ENCODE results near the gene EGLN3.

The EGLN3 gene

GRCh38 chr14:33941718-33942117 lies 9.2 kb downstream of the EGLN3 start:
- Mint-ChIP-seq H3K27me3 (no peaks in the 10 kb centered on the region), H3K36me3 (ENCODE audit: insufficient read depth) (no peaks in the 10 kb centered on the region), H3K4me3 (no peak overlapping the region), H3K4me1 (no peaks in the 10 kb centered on the region), H3K9me3 (no peaks in the 10 kb centered on the region), H3K27ac (ENCODE audit: low read depth) (no peak overlapping the region)
- no peak for ATAC-seq (replicated peaks; ENCODE audit: extremely low read depth, poor library complexity, severe bottlenecking)
- DNase-seq (ENCODE audit: low spot score in 2 of 2), result no peak

DNA sequence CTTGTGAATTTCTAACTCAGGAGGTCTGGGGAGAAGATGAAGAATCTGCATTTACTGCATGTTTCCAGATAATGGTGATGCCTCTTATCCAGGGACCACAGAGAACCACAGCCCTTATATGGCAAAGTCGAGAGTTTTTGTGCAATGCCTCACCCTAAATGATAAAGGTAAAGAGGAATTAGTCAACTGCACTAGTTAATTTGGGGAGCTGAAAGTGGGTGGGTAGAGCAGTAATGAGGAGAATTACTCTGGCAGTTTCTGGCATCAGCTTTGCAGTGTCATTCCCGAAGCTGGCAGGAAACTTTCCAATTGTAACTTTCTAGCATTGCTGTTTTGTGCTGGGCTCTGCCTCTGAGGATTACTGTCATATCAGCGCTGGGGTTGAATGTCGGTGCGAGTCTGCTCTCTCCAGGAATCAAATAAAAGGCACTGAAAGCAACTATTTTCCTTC lies 10.3 kb downstream of the EGLN3 start:
- Mint-ChIP-seq H3K4me3 (no peak overlapping the region), H3K36me3 (ENCODE audit: insufficient read depth) (no peaks in the 10 kb centered on the region), H3K9me3 (no peaks in the 10 kb centered on the region), H3K4me1 (no peaks in the 10 kb centered on the region), H3K27ac (ENCODE audit: low read depth) (no peak overlapping the region), H3K27me3 (no peaks in the 10 kb centered on the region)
- DNase-seq (ENCODE audit: low spot score in 2 of 2), result no peak
- ATAC-seq (replicated peaks; ENCODE audit: extremely low read depth, poor library complexity, severe bottlenecking), result no peak

DNA sequence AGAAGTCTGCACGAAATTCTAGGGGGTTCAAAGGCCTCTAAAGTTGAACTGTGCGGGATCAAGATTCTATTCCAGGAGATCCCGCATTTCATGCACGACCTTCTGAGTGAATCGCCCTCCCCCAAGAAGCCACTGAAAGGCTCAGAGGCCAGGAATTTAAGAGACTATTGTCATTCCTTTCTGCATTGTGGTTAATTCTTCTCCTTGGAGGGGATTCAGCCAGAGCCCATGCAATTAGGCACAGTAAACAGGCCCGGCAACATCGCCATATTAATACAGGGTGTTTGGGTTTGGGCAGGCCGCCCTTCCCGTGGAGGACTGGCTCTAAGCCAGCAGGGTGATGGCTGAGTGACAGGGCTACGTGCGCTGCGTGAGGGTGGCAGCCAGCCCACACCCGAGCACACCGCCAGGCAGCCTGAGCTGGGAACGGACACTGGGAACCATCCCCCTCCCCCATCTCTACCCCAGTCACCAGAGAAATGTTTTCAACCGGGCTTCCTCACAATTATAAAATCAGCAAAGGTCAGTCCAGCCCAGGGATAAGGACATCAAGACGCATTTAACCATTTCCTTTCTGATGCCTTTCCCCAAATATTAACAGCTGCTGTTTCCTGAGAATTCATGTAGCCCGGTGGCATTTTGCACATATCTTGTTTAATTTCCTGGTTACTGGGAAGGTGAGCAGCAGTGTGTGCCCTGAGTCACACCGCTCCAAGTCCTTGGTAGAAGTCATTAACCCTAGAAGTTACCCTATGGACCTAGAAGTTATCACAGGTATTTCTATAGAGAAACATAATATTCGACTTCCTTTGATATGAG lies 12.5 kb downstream of the EGLN3 start:
- Mint-ChIP-seq H3K4me3 (no peak overlapping the region), H3K9me3 (no peaks in the 10 kb centered on the region), H3K27ac (ENCODE audit: low read depth) (no peak overlapping the region), H3K4me1 (no peaks in the 10 kb centered on the region), H3K36me3 (ENCODE audit: insufficient read depth) (no peaks in the 10 kb centered on the region), H3K27me3 (no peaks in the 10 kb centered on the region)
- DNase-seq (ENCODE audit: low spot score in 2 of 2) (no peak), ATAC-seq (replicated peaks; ENCODE audit: extremely low read depth, poor library complexity, severe bottlenecking) (no peak)

- Mint-ChIP-seq H3K4me3 (no peak overlapping the region), H3K36me3 (ENCODE audit: insufficient read depth) (no peaks in the 10 kb centered on the region), H3K27me3 (no peaks in the 10 kb centered on the region), H3K27ac (ENCODE audit: low read depth) (no peak overlapping the region), H3K4me1 (no peaks in the 10 kb centered on the region), H3K9me3 (no peaks in the 10 kb centered on the region)
- DNase-seq (ENCODE audit: low spot score in 2 of 2) (no peak), ATAC-seq (replicated peaks; ENCODE audit: extremely low read depth, poor library complexity, severe bottlenecking) (no peak)
Measured at GRCh38 chr14:33936391-33936790, 14.5 kb downstream of the EGLN3 start.

GRCh38 chr14:33934938-33935337 lies 15.9 kb downstream of the EGLN3 start:
- DNase-seq (ENCODE audit: low spot score in 2 of 2), result no peak
- Mint-ChIP-seq H3K4me1 (no peaks in the 10 kb centered on the region), H3K27me3 (no peaks in the 10 kb centered on the region), H3K4me3 (no peak overlapping the region), H3K27ac (ENCODE audit: low read depth) (no peak overlapping the region), H3K9me3 (peaks cover 1% of the 10 kb centered on the region), H3K36me3 (ENCODE audit: insufficient read depth) (peaks cover 3% of the 10 kb centered on the region)
- no peak for ATAC-seq (replicated peaks; ENCODE audit: extremely low read depth, poor library complexity, severe bottlenecking)

DNA sequence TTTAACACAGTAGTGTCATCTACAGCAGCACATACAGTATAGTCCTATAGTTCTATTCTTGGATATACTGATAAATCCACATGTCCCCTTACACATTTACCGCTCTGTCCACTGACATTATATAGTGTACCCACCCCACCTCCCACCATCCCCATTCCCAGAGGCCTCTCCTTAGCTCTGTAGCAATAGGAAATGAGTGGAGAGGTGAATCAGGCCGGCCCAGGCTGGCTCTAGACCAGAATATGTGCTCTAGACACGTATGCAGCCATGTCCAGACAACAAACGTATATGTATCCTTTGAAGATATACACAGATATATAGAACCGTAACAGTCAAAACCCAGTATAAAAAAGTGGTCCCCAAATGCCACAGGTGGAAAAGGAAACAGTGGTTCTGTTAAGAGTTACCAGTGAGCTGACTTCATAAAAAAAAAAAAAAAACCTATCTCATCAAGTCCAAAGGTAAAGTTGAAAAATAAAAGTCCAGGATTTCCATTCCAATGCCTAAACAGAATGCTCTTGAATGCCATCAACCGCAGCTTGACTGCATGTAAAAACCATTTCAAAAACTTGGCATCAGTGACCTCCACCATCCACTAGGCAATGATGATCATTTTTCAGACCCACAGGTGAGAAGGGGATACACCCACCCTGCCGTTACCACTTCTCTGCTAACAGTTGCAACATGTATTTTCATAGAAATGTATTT lies 16.7 kb downstream of the EGLN3 start:
- no peak for DNase-seq (ENCODE audit: low spot score in 2 of 2)
- Mint-ChIP-seq H3K9me3 (peaks cover 5% of the 10 kb centered on the region), H3K27ac (ENCODE audit: low read depth) (no peak overlapping the region), H3K4me3 (no peak overlapping the region), H3K4me1 (no peaks in the 10 kb centered on the region), H3K27me3 (no peaks in the 10 kb centered on the region), H3K36me3 (ENCODE audit: insufficient read depth) (peaks cover 3% of the 10 kb centered on the region)
- no peak for ATAC-seq (replicated peaks; ENCODE audit: extremely low read depth, poor library complexity, severe bottlenecking)

DNA sequence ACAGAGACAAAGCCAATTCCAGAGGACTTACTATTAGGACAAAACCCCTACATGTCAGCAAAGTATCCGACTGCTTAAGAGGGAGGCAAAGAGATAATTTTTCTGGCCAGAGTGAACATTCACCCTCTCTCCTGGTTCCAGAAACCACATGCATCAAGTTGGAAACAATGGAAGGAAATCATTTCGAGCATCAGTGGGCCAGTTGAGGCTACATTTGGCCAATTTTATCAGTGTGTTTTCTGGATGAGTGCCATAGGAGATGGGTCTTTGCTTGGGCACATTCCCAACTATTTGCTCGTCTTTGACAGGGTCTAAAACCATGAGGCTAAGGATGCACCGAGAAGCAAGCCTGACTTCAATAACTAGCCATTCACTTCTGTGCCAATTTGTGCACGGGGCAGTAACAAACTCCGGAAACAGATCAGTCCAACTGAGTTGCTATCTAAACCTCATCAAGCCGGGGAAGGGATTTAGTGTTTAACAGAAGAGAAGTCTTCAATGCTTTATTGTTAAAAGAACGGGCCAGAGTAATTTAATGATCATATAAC lies 17.4 kb downstream of the EGLN3 start:
- Mint-ChIP-seq H3K27me3 (no peaks in the 10 kb centered on the region), H3K36me3 (ENCODE audit: insufficient read depth) (peaks cover 3% of the 10 kb centered on the region)

GRCh38 chr14:33932576-33933345 lies 18.1 kb downstream of the EGLN3 start:
- Mint-ChIP-seq H3K4me3 (no peak overlapping the region), H3K9me3 (peaks cover 5% of the 10 kb centered on the region)

More for the DNA sequence above, 17.4 kb downstream of the EGLN3 start:
- Mint-ChIP-seq H3K4me3 (no peak overlapping the region), H3K27ac (ENCODE audit: low read depth) (no peak overlapping the region), H3K4me1 (no peaks in the 10 kb centered on the region), H3K9me3 (peaks cover 5% of the 10 kb centered on the region)
- ATAC-seq (replicated peaks; ENCODE audit: extremely low read depth, poor library complexity, severe bottlenecking), result no peak
- no peak for DNase-seq (ENCODE audit: low spot score in 2 of 2)

GRCh38 chr14:33932033-33932432 lies 18.8 kb downstream of the EGLN3 start:
- Mint-ChIP-seq H3K36me3 (ENCODE audit: insufficient read depth) (peaks cover 7% of the 10 kb centered on the region), H3K9me3 (peaks cover 5% of the 10 kb centered on the region), H3K4me3 (no peak overlapping the region), H3K27me3 (no peaks in the 10 kb centered on the region), H3K27ac (ENCODE audit: low read depth) (no peak overlapping the region), H3K4me1 (no peaks in the 10 kb centered on the region)
- DNase-seq (ENCODE audit: low spot score in 2 of 2), result no peak
- ATAC-seq (replicated peaks; ENCODE audit: extremely low read depth, poor library complexity, severe bottlenecking), result no peak

More at GRCh38 chr14:33932576-33933345, 18.1 kb downstream of the EGLN3 start:
- H3K4me1 Mint-ChIP-seq, result no peaks in the 10 kb centered on the region
- DNase-seq (ENCODE audit: low spot score in 2 of 2), result no peak
- peaks cover 7% of the 10 kb centered on the region for H3K36me3 Mint-ChIP-seq (ENCODE audit: insufficient read depth)
- H3K27ac Mint-ChIP-seq (ENCODE audit: low read depth), result no peak overlapping the region
- no peaks in the 10 kb centered on the region for H3K27me3 Mint-ChIP-seq
- no peak for ATAC-seq (replicated peaks; ENCODE audit: extremely low read depth, poor library complexity, severe bottlenecking)

DNA sequence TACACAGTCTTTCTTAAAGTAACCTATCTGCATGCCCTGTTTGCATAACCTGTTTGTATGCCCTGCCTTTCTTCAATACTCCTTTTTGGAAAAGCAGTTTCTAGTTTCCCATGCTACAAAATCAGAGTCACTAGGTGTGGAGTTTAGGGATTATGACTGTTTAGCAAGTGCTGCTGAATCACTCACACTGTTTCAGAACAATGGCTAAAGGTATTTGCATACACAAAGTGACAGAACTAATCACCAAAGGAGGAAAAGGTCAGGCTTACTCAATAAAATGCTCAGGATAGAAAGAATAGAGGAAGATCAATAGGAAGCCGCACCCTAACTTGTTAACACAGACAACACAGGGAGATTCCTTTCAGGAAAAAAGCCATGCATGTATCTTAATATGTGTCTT lies 19.4 kb downstream of the EGLN3 start:
- ATAC-seq (replicated peaks; ENCODE audit: extremely low read depth, poor library complexity, severe bottlenecking) (no peak), DNase-seq (ENCODE audit: low spot score in 2 of 2) (no peak)
- no peaks in the 10 kb centered on the region for H3K4me1 Mint-ChIP-seq
- H3K4me3 Mint-ChIP-seq, result no peak overlapping the region
- H3K27me3 Mint-ChIP-seq, result no peaks in the 10 kb centered on the region
- H3K27ac Mint-ChIP-seq (ENCODE audit: low read depth), result no peak overlapping the region
- H3K9me3 Mint-ChIP-seq, result peaks cover 5% of the 10 kb centered on the region
- H3K36me3 Mint-ChIP-seq (ENCODE audit: insufficient read depth), result peaks cover 7% of the 10 kb centered on the region

DNA sequence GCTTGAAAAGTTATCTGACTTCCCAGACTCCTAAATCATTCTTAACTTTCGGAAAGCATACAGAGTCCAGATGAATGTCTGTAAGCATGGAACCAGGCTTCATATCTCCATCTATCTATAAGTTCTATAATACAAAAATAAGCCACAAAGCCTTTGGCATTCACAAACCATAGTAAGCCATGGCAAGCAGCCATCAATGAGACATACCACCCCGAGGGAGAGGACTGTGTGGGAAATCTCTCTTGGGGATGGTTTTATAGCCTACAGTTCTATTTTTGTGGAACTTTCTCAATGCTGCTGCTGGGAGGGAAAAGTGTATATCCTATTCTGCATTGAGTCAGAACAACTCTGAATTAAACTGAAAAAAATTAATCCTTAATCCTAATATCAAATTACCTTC lies 20.4 kb downstream of the EGLN3 start:
- H3K27ac Mint-ChIP-seq (ENCODE audit: low read depth), result no peak overlapping the region

DNA sequence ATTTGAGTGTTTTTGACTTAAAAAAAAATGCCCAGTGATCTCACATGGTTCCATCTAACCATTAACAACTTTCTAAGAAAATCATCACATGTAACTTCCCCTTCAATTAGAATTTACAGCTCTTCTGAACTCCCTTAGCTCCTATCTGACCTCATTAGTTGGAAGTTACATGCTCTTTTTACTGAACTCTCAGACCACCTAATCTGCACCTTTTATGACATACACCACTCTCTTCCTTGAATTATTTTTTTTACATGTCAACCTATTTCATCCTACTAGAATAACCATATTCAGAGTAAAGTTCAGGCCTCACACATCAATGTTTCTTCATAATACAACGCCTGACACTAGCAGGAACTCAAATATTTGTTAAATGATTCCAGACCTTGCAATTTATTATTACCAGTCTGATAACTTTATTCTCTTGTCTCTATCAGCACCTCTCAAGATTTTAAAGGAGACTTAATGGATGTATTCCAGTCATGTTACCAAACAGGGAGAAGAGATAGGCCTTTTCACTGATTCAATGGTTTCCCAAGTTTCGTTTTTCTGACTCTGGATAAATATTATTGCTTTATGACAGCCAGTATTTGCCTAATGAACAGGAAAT lies 21.0 kb downstream of the EGLN3 start:
- H3K9me3 Mint-ChIP-seq, result peaks cover 5% of the 10 kb centered on the region
- H3K27me3 Mint-ChIP-seq, result no peaks in the 10 kb centered on the region
- ATAC-seq (replicated peaks; ENCODE audit: extremely low read depth, poor library complexity, severe bottlenecking) (no peak), DNase-seq (ENCODE audit: low spot score in 2 of 2) (no peak)
- no peaks in the 10 kb centered on the region for H3K4me1 Mint-ChIP-seq
- H3K4me3 Mint-ChIP-seq, result no peak overlapping the region
- peaks cover 8% of the 10 kb centered on the region for H3K36me3 Mint-ChIP-seq (ENCODE audit: insufficient read depth)
- no peak overlapping the region for H3K27ac Mint-ChIP-seq (ENCODE audit: low read depth)

More for the DNA sequence above, 20.4 kb downstream of the EGLN3 start:
- Mint-ChIP-seq H3K9me3 (peaks cover 5% of the 10 kb centered on the region), H3K4me1 (no peaks in the 10 kb centered on the region), H3K4me3 (no peak overlapping the region), H3K36me3 (ENCODE audit: insufficient read depth) (peaks cover 8% of the 10 kb centered on the region), H3K27me3 (no peaks in the 10 kb centered on the region)
- no peak for ATAC-seq (replicated peaks; ENCODE audit: extremely low read depth, poor library complexity, severe bottlenecking)
- no peak for DNase-seq (ENCODE audit: low spot score in 2 of 2)

All from central memory CD8-positive, alpha-beta T cell (primary cell).